NCI-H2196 (cell line): ENCODE measurements around the gene SH2D3A.
"Not testable (repeated sequence)": the region's sequence is repeated elsewhere in the genome, so short reads cannot be mapped to it uniquely, and the experiment has no call there.

Experiments
- DNase-seq: peaks from one replicate; lab custom pipeline; 2025; ENCODE audit not compliant: unreplicated experiment; lab: John Stamatoyannopoulos, UW

SH2D3A gene

DNA sequence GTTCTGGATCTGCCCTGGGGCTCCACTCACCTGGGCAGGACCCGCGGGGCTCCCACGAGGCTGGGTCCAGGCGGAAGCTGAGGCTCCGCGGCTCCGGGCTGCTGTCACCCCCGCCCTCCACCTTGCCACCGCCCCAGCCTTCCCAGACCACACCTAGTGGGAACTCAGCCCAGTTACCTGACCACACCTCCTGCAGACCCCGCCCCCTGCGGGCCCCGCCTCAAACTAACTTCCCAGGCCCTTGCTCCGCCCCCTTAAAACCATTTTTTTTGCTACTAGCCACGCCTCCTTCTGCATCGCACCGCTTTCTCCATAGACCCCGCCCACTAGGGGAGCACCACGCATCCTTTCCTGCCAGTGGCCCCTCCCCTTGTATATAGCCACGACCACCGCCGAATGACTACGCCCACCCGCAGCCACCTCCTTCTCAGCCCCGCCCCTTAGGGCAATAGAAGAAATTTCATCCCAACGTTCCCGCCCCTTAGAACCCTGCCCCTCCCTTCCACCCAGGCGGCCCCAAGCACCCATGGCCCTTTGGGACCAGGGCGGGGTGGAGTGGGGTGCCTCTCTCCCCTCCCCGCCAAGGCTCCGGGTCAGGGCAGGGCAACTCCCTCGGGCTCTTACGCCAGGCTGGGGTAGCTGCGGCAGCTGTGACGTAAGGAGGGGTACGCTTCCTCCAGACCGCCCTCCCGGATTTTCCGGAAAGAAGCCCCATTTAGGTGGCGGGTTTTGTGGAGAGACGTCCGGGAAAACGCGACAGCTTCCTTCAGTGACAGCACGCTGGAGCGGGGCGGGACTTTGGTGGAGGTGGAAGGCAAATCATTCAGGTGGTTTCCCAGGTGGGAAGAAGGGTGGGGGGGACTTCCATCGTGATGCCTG lies at the start of gene SH2D3A:
SH2D3A (minus strand) TSS at position 79 of the 879 bp plus-strand sequence. CDS start 3,687 bp downstream, outside the sequence.
- peak; percentile 87 for DNase-seq

DNA sequence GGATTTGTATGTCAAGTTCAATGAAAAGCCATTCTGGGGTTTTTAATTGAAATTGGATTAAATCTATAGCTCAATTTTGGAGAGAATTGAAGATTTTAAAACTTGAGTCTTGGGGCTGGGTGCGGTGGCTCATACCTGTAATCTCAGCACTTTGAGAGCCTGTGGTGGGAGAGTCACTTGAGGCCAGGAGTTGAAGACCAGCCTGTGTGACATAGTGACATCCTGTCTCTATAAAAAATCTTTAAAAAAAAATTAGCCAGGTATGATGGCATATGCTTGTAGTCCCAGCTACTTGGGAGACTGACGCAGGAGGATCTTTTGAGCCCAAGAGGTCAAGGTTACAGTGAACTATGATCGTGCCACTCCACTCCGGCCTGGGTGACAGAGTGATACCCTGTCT lies 46.4 kb upstream of the SH2D3A start:
- DNase-seq: no peak

GRCh38 chr19:6812612-6813011 lies 45.4 kb upstream of the SH2D3A start:
- DNase-seq: no peak

GRCh38 chr19:6811906-6812305 lies 44.7 kb upstream of the SH2D3A start:
- DNase-seq: peak; percentile 38

DNA sequence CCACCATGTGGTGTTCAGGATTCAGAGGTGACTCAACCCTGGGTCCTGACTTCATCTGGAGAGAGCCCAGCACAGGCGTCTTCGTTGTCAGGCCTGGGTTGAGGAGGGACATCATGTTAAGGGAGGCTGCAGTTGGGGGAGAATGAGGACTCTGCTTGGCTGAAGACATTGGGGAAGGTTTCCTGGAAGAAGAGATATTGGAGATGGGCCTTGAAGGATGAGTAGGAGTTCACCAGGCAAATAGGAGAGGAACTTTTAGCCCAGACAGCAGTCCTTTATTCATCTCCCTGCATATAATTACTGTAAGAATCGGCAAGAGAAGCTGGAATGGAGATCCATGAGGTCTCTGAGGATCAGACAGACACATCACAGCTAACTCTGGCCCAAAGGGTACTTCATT lies 44.1 kb upstream of the SH2D3A start:
- no peak for DNase-seq

DNA sequence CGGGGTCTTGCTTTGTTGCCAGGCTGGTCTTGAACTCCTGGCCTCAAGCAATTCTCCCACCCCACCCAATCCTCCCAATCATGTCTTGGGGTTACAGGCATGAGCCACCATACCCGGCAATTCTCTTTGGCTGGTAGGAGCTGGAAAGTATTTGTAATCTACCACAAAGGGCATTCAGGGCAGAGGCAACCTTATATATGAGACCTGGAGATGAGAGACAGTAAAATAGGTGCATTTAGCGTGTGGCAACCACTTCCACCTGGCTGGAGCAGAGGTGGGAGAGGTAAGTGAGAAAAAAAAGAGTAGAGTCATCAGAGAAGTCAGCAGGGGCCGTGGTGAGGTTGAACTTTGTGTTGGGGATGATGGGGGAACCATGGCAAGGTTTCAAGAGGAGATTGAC lies 42.0 kb upstream of the SH2D3A start:
- DNase-seq: no peak

- no peak for DNase-seq
Measured at GRCh38 chr19:6808494-6808893, 41.3 kb upstream of the SH2D3A start.

DNA sequence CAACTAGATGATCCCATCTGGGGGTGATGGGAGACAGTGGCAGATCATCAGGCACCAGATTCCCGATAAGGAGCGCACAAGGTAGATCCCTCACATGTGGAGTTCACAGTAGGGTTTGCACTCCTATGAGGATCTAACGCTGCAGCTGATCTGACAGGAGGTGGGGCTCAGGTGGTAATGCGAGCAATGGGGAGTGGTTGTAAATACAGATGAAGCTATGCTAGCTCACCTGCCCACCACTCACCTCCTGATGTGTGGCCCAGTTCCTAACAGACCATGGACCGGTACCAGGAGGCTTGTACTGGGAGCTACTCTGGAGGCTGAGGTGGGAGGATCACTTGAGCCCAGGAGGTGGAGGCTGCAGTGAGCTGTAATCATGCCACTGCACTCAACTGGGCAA lies 40.1 kb upstream of the SH2D3A start:
- DNase-seq: no peak

GRCh38 chr19:6806488-6806887 lies 39.3 kb upstream of the SH2D3A start:
- DNase-seq: no peak

- DNase-seq: no peak
Measured at GRCh38 chr19:6803036-6803404, 35.8 kb upstream of the SH2D3A start.

GRCh38 chr19:6802336-6803035 lies 35.3 kb upstream of the SH2D3A start:
- DNase-seq: no peak

DNA sequence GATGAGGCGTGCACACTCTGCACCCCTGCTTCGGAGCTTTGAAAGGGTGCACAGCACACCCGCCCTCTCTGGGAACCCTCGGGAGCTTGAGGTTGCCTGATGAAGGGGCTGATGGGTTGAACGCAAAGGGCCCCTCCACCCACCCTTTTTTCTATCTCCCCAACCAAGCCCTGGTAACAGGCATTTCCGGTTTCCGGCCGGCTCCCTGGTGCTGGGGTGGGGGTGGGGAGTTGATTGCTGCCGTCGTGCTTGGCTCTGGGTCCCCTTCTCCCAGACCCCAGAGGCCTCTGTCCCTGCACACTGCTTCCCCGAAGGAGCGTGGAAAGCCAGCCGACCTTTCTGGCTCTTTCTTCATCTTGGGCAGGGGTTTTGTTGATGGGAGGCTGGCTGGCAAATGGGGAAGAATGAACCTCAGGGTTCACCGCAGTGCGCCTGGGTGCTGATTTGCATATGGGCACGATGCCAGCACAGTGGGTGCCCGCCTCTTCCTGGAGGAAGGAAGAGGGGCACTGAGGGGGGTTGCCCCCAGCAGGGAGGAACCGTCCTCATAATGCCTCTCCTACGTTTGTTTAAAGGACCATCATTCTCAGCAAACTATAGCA lies 34.4 kb upstream of the SH2D3A start:
- peak; percentile 70 for DNase-seq

DNA sequence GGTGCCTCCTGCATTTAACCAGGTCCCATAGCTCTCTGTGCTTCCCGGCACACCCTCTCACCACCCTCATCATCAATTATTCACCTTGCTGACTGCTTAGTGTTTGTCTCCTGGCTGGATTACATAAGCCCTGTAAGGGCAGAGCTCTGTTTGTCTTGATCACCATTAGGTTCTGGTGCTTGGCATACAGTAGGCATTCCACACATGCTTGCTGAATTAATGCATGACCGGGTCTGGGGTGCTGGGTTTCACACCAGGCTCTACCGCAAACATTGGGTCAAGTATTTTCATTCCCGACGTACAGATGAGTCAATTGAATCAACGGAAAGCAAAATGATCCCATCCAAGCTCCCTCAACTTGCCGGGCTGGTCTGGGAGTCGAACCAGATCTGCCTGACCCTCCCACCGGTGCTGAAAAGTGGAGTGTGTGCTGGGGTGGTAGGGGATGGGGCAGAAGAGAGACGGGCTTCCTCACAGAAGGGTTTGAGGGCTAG lies 33.8 kb upstream of the SH2D3A start:
- DNase-seq: peak; percentile 42

DNA sequence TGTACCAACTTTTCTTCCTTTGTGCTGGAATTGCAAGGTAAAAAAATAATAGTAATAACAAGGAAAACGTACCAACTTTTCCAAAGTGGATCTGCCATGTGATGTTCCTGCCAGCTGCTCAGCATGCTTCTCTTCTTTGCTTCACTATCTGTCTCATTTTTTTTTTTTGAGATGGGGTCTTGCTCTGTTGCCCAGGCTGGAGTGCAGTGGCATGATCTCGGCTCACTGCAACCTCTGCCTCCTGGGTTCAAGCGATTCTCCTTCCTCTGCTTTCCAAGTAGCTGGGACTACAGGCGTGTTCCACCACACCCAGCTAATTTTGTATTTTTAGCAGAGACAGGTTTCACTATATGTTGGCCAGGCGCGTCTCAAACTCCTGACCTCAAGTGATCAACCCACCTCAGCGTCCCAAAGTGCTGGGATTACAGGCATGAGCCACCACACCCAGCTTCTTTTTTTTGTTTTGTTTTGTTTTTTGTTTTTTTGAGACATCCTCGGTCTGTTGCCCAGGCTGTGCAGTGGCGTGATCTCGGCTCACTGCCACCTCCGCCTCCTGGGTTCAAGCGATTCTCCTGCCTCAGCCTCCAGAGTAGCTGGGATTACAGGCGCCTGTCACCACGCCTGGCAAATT lies 33.0 kb upstream of the SH2D3A start:
- DNase-seq: not testable (repeated sequence)

GRCh38 chr19:6797646-6798045 lies 30.4 kb upstream of the SH2D3A start:
- DNase-seq: no peak

DNA sequence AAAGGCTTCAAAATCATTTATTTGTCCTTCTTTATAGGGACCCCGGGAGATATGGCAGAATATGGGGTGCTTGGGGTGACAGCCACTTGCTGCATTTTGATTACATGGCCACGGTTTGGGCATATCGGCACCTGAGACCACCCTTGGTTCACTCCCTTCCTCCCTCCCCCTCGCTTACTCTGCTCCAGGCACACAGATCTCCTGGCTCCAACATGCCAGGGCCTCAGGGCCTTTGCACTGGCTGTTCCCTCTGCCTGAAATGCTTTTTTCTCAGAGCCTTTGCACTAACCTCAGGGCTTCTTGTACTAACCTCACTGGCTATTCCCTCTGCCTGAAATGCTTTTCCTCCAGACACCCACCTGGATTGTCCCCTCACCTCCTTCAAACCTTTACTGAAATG lies 29.0 kb upstream of the SH2D3A start:
- no peak for DNase-seq

DNA sequence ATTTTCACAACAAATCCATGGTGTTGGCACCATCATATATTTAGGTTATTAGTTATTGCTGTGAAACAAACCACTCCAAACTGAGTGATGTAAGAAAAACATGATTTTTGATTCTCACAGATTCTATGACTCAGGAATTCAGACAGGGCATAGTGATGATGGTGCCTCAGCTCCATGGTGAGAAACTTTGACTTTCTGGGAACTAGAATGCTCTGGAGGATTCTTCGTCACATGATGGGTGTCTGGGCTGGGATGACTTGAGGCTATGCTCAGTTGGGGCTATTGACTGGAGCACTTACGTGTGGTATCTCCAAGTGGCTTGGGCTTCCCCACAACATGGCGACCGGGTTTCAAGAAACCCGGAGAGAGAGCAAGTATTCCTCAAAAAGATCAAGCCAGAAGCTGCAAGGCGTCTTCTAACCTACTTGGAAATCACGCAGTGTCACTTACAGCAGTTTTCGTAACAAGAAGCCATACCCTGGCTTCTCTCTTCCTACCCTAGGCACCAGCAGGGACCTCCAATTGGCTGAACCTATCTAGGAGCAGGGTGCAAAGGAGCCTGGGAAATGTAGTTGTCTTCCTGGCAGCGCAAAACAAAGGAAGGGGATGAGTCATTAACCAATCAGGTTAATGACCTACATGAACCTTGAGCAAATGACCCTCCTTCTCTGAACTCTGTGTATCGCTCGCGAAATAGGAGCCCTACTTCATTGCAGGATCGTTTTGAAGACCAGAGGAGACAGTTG lies 27.6 kb upstream of the SH2D3A start:
- DNase-seq: no peak

- DNase-seq: no peak
Measured at GRCh38 chr19:6793973-6794372, 26.7 kb upstream of the SH2D3A start.

GRCh38 chr19:6793411-6793810 lies 26.2 kb upstream of the SH2D3A start:
- DNase-seq: no peak

DNA sequence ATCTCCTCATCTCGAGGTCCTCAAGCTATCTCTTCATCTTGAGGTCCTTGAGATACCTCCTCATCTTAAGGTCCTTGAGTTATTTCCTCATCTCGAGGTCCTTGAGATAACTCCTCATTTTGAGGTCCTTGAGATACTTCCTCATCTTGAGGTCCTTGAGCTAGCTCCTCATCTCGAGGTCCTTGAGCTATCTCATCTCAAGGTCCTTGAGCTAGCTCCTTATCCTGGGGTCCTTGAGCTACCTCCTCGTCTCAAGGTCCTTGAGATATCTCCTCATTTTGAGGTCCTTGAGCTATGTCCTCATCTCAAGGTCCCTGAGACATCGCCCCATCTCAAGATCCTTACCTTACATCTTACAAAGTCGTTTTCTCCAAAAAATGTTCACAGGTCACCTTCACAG lies 24.0 kb upstream of the SH2D3A start:
- DNase-seq: no peak
